ENCODE measurements around the gene XRCC4.

GRCh38 chr5:83145241-83145640, 67.9 kb downstream of the XRCC4 start:
- TF ChIP-seq CTCF (IDR thresholded peaks at IDR 0.05; ENCODE audit: low read depth, low read length, missing input control) (no peak), GABPA (IDR thresholded peaks at IDR 0.05 in 1 of 2, conservative IDR thresholded peaks at IDR 0.05 in 1 of 2) (no peak)
